GM10248 (cell line): ENCODE data around the gene TNFRSF8.

Source experiments
- CTCF ChIA-PET: fragments of 300-600 bp; sonication (Branson Sonifier 250); formaldehyde crosslinking; extraction: SDS; loops from one replicate; lab custom pipeline; 2021; ENCODE audit warnings: antibody characterized with exemption; lab: Yijun Ruan, JAX
- POLR2A ChIA-PET: fragments of 350-650 bp; sonication (Branson Sonifier 250); formaldehyde crosslinking; extraction: SDS; loops from one replicate; lab custom pipeline; 2020; ENCODE audit warnings: antibody characterized with exemption; lab: Yijun Ruan, JAX
- DNase-seq: peaks from one replicate; pipeline ENCODE4 v3.0.0; 2012; ENCODE audit errors: extremely low spot score
- TF ChIP-seq, protein P1 (sequence below): IDR thresholded peaks from 2 replicates; pipeline ENCODE4 v1.5.1; 2012; ENCODE audit warnings: mild to moderate bottlenecking, low read depth; ENCODE audit errors: extremely low read depth, missing control alignments, control extremely low read depth

TNFRSF8 gene

DNA sequence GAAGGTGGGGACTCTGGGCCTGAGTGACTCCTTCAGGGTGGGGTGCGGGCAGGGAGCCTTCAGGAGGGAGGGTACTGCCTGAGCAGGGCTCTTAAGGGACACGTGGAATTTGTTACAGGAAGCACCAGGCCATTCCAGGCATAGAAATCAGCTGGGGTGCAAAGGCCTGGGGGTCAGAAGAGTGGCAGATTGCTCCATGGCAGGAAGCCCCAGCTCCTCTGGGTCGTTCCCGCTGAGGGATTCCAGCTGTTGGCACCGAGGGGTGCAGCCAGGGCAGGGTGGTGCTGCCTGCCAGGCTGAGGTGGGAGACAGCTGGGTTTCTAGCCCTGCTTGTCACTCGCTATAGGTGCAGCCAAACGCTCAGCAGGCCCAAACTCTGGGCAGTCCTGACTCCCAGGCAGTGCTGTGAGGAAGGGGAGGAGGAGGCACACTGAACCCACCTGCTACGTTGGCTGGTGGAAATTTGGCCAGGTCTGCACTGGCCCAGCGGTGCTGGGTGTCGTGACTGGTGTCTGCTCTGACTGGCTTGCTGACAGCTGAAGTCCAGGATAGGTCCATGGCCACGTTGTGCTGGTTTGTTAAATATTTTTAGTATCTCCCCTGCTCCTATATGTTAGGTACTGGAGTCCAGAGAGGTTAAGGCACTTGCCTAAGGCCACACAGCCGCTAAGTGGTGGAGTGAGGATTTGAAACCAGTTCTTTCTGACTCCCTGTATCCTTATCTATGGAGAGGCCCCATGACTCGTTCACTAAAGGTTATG lies 123.0 kb downstream of the TNFRSF8 start:
- TF ChIP-seq, protein P1, sequence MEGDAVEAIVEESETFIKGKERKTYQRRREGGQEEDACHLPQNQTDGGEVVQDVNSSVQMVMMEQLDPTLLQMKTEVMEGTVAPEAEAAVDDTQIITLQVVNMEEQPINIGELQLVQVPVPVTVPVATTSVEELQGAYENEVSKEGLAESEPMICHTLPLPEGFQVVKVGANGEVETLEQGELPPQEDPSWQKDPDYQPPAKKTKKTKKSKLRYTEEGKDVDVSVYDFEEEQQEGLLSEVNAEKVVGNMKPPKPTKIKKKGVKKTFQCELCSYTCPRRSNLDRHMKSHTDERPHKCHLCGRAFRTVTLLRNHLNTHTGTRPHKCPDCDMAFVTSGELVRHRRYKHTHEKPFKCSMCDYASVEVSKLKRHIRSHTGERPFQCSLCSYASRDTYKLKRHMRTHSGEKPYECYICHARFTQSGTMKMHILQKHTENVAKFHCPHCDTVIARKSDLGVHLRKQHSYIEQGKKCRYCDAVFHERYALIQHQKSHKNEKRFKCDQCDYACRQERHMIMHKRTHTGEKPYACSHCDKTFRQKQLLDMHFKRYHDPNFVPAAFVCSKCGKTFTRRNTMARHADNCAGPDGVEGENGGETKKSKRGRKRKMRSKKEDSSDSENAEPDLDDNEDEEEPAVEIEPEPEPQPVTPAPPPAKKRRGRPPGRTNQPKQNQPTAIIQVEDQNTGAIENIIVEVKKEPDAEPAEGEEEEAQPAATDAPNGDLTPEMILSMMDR, result no peak
- ChIA-PET CTCF (interaction anchor here (1.0 to 2.3 kb wide), 4 partner anchors 10 to 61 kb away, joined by 3 to 7 read pairs (median 4); no protein-coding TSS in a partner anchor), POLR2A (interaction anchor here (0.6 kb wide), 1 partner anchor 68 kb away, joined by 4 read pairs; no protein-coding TSS in a partner anchor)
- DNase-seq, result no peak

DNA sequence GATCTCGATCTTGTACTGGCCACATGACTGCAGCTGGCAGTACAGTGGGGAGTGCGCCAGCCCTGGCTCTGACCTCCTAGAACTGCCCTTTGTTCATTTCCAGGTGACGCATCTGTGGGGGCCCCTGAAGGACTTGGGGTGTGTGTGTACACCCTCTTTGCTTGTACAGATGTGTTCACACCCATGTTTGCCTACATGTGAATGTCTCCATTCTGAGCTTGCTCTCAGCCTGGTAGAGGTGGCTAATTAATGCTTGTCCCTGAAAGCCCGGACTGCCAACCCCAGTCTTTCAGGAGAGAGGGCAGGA lies 123.5 kb downstream of the TNFRSF8 start:
- DNase-seq, result no peak
- ChIA-PET CTCF (interaction anchor here (2.3 kb wide), 1 partner anchor 62 kb away, joined by 7 read pairs; no protein-coding TSS in a partner anchor), POLR2A (interaction anchor here (0.6 kb wide), 1 partner anchor 68 kb away, joined by 4 read pairs; no protein-coding TSS in a partner anchor)
- TF ChIP-seq, protein P1, result no peak

DNA sequence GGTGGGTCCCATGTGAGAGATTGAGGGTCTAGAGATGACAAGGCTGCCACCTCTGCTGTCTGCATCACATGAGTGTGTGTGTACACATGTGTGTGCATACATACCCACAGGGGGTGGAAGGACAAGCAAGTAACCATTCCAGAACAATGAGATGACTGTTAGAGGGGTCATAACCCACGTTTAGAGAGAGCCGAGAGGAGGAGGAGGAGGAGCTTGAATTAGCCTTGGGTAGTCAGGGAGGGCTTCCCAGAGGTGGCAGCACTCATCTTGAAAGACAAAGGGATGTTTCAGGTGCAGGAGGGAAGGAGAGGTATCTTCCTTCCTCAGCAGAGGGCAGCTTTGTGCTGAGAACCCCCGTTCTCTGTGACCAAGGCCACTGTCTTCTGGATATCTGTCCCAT lies 125.0 kb downstream of the TNFRSF8 start:
- DNase-seq, result no peak
- POLR2A ChIA-PET, result no interaction called here
- TF ChIP-seq, protein P1, result no peak
- CTCF ChIA-PET, result interaction anchor here (1.2 to 2.1 kb wide), 4 partner anchors 14 to 63 kb away, joined by 3 to 11 read pairs (median 4); no protein-coding TSS in a partner anchor

DNA sequence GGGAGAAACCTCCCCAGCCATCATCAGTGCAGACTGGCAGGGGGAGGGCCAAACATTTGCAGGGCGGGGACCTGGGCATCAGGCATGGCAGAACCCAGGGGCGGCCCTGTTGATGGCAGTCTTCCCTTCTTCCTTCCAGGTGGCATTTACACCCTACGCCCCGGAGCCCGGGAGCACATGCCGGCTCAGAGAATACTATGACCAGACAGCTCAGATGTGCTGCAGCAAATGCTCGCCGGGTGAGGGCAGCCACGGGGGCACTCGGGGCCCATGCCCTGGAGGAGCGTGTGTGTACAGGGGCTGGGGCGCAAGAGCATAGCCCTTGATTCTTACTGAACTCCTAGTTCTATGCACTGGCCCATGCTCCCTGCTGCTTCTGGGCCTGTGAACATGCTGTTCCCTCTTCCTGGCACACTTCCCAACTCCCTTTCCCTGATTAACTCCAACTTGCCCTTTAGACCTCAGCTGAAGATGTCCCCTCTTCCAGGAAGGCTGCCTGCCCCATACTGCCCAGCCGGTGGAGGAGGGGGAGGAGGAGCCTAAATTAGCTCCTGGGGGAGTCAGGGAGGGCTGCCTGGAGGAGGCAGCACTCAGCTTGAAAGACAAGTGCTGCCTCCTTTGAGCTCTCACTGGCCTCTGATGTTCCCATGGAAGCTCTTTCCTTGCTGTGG lies 125.7 kb downstream of the TNFRSF8 start:
- CTCF ChIA-PET, result interaction anchor here (1.2 to 2.1 kb wide), 4 partner anchors 13 to 64 kb away, joined by 3 to 11 read pairs (median 4); no protein-coding TSS in a partner anchor
- TF ChIP-seq, protein P1, result no peak
- POLR2A ChIA-PET, result no interaction called here
- DNase-seq, result no peak

DNA sequence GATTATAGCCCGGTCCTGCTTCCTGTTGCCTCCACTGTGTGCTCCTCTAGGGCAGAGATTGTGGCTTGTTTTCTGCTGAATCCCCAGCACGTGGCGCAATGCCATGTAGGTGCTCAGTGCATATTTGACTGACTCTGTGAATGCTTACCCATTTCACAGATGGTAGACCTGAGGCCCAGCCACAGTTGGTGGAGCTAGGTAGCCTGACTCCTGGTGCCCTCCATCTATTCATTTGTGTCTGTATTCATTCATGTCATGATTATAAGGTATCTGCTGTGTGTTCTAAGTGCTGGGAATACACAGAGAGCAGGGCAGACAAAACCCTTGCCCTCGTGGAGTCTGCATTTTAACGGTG lies 126.2 kb downstream of the TNFRSF8 start:
- TF ChIP-seq, protein P1, result no peak
- DNase-seq, result no peak
- ChIA-PET POLR2A (no interaction called here), CTCF (interaction anchor here (1.2 to 2.1 kb wide), 4 partner anchors 13 to 64 kb away, joined by 3 to 11 read pairs (median 5); no protein-coding TSS in a partner anchor)

DNA sequence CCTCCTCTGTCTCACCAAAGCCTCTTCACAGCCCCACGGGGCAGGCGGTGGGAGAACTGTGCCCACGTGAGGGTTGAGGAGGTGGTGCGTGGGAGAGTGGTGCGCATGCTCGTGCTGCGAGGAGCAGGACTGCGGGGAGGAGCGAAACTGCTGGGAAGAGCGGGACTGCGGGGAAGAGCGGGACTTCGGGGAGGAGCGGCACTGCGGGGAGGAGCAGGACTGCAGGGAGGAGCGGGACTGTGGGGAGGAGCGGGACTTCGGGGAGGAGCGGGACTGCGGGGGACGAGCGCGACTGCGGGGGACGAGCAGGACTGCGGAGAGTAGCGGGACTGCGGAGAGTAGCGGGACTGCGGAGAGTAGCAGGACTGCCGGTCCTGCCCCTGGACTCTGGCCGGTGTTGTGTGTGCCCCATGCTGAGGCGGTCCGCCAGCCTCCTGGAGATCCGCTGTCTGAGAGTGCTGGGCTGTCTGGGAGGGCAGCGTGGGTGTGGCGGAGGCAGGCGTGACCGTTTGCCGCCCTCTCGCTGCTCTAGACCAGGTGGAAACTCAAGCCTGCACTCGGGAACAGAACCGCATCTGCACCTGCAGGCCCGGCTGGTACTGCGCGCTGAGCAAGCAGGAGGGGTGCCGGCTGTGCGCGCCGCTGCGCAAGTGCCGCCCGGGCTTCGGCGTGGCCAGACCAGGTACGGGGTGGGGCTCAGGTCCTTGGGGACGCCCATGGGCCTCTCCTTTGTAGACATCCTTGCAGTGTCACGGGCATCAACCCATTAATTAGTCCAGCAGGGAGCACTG lies 128.3 kb downstream of the TNFRSF8 start:
- no peak for DNase-seq
- ChIA-PET POLR2A (interaction anchor here (0.8 kb wide), 1 partner anchor 11 kb away, joined by 3 read pairs; no protein-coding TSS in a partner anchor), CTCF (interaction anchor here (1.1 to 2.7 kb wide), 4 partner anchors 12 to 67 kb away, joined by 3 to 9 read pairs (median 6); no protein-coding TSS in a partner anchor)
- TF ChIP-seq, protein P1, result no peak
